Common myeloid progenitor, CD34-positive (primary cell): ENCODE data around the gene PSMD6.

Experiments
- CTCF ChIA-PET: fragments of 350-600 bp; sonication (Branson Sonifier 250); formaldehyde crosslinking; loops from one replicate; lab custom pipeline; 2021; ENCODE audit warnings: antibody characterized with exemption; lab: Charles Lee
- POLR2A ChIA-PET: fragments of 350-600 bp; sonication (Branson Sonifier 250); formaldehyde crosslinking; loops from one replicate; lab custom pipeline; 2021; ENCODE audit warnings: antibody characterized with exemption; lab: Charles Lee
- DNase-seq, 3 donors: peaks; one replicate each; pipeline versions ENCODE4 v3.0.0 to v3.0.0-alpha.2; 2013
- H3K27ac ChIP-seq, 2 experiments: 1 replicate in 1 of 2; 2 replicates in 1 of 2; pipeline ENCODE4 v1.7.0; 2013; ENCODE audit warnings: inconsistent platforms in 2 of 2, low read length in 2 of 2, mild to moderate bottlenecking in 2 of 2, low read depth in 1 of 2, moderate library complexity in 1 of 2; ENCODE audit not compliant: severe bottlenecking in 2 of 2, insufficient read depth in 1 of 2, poor library complexity in 1 of 2
- H3K27me3 ChIP-seq, 5 experiments: replicated peaks in 2 of 5; 1 replicate in 3 of 5; 2 replicates in 2 of 5; pipeline versions ENCODE4 v1.6.1 to v1.7.0; 2013; ENCODE audit warnings: low read length in 4 of 5, mild to moderate bottlenecking in 2 of 5, moderate library complexity in 2 of 5, inconsistent platforms in 1 of 5; ENCODE audit not compliant: insufficient read depth in 5 of 5, control insufficient read depth in 4 of 5
- H3K36me3 ChIP-seq, 4 experiments: 1 replicate in 2 of 4; 2 replicates in 2 of 4; pipeline versions ENCODE4 v1.6.1 to v1.7.0; 2013; ENCODE audit warnings: low read length in 3 of 4, control low read depth in 1 of 4, mild to moderate bottlenecking in 1 of 4; ENCODE audit not compliant: control insufficient read depth in 4 of 4, insufficient read depth in 4 of 4
- H3K4me1 ChIP-seq, 4 experiments: 1 replicate in 3 of 4; 2 replicates in 1 of 4; pipeline versions ENCODE4 v1.6.1 to v1.7.1; 2013; ENCODE audit warnings: low read length in 3 of 4, mild to moderate bottlenecking in 3 of 4, control low read depth in 1 of 4, inconsistent platforms in 1 of 4, moderate library complexity in 1 of 4; ENCODE audit not compliant: control insufficient read depth in 4 of 4, insufficient read depth in 4 of 4; ENCODE audit errors: control extremely low read depth in 1 of 4
- H3K4me3 ChIP-seq, 7 experiments: 1 replicate in 4 of 7; 2 replicates in 3 of 7; pipeline versions ENCODE4 v1.5.1 to v1.7.0; 2013; ENCODE audit warnings: mild to moderate bottlenecking in 7 of 7, low read length in 6 of 7, moderate library complexity in 6 of 7, inconsistent platforms in 2 of 7, low read depth in 2 of 7, control low read depth in 1 of 7; ENCODE audit not compliant: insufficient read depth in 4 of 7, control insufficient read depth in 1 of 7; ENCODE audit errors: extremely low read depth in 1 of 7
- H3K9me3 ChIP-seq, 5 experiments: 1 replicate in 4 of 5; 2 replicates in 1 of 5; pipeline versions ENCODE4 v1.6.1 to v1.7.1; 2013; ENCODE audit warnings: low read length in 4 of 5, mild to moderate bottlenecking in 2 of 5, inconsistent platforms in 1 of 5, low read depth in 1 of 5, moderate library complexity in 1 of 5; ENCODE audit not compliant: control insufficient read depth in 4 of 5, insufficient read depth in 2 of 5; ENCODE audit errors: control extremely low read depth in 1 of 5
- WGBS: methylation state at CpG from one replicate; pipeline ENCODE4 v1.1.5; 2013; ENCODE audit not compliant: insufficient coverage; 5-methylcytosine and 5-hydroxymethylcytosine counted together

The PSMD6 gene

DNA sequence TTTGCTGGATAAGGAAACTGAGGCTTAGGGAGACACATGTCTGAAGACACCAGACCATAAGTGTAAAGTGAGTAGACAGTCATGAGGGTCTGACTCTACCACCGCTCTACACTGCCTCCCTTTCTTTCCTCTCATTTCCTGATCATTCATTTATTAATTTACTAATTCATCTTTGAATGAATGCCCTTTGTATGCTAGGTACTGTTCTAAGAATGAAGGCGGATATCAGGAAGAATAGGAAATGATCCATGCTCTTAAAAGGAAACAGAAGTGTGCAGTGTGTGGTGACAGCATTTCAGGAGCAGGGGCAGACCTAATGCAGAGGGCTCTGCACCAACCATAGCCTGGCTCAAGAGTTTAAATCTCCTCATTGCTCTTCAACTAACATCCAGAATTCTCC is 31.8 kb upstream of the PSMD6 start:
- Histone ChIP-seq H3K4me1 (no peaks in the 10 kb centered on the region), H3K27ac (no peak overlapping the region), H3K27me3 (peaks cover 0 to 4% (median 2%) of the 10 kb centered on the region in 5 experiments), H3K4me3 (no peak overlapping the region), H3K36me3 (no peaks in the 10 kb centered on the region), H3K9me3 (no peaks in the 10 kb centered on the region)
- POLR2A ChIA-PET = no interaction called here
- CTCF ChIA-PET = no interaction called here
- DNase-seq = no peak
- whole genome bisulfite sequencing = no CpG with 5 or more reads among the region's 2 CpGs

DNA sequence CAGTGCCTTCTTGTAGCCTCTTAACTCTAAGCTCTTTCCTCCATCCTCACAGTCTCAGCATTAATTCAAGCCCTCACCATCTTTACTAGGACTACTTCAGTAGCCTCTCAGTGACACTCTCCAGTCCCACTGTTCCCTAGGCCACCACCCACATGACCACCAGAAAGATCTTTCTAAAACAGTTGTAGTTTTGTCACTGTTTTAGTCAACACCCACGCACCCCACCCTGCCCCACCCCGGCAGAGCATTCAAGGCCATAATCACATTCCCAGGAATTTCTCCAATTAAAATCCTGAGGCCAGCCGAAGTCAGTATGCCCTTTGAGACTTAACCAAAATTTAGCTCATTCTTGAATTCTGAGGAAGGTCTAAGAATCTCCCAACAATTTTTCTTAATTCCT is 31.2 kb upstream of the PSMD6 start:
- H3K9me3 ChIP-seq = no peaks in the 10 kb centered on the region
- ChIA-PET CTCF (no interaction called here), POLR2A (no interaction called here)
- H3K27ac ChIP-seq = no peak overlapping the region
- H3K4me3 ChIP-seq = no peak overlapping the region
- no peaks in the 10 kb centered on the region for H3K36me3 ChIP-seq
- H3K27me3 ChIP-seq = peaks cover 0 to 4% (median 2%) of the 10 kb centered on the region in 5 experiments
- H3K4me1 ChIP-seq = no peaks in the 10 kb centered on the region
- 100% methylated on average over 1 of the region's 3 CpGs for WGBS
- DNase-seq = no peak

DNA sequence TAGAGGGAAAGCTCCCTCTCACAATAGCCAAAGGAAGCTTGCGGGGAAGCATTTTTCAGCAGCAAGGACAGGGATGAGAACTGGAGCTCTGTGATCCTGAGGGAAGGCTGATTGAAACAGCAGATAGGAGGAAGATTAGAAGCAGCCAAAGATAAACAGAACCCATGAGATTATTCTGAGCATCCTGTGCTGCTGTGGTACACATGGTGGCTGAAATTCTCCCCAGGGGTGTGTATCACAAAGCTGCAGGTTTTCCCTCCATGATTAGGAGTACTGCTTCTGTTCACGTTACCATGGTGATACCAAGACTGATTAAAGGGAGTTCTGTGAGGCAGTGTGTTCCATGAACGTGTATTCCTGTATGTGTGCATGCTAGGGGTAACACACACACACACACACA is 30.3 kb upstream of the PSMD6 start:
- DNase-seq = no peak
- Histone ChIP-seq H3K9me3 (no peaks in the 10 kb centered on the region), H3K27me3 (peaks cover 0 to 5% (median 2%) of the 10 kb centered on the region in 5 experiments), H3K27ac (no peak overlapping the region), H3K4me3 (no peak overlapping the region), H3K36me3 (no peaks in the 10 kb centered on the region), H3K4me1 (peaks cover 0 to 3% (median 0%) of the 10 kb centered on the region in 4 experiments)
- ChIA-PET POLR2A (no interaction called here), CTCF (interaction anchor here (0.9 to 1.2 kb wide), 2 partner anchors 15 to 175 kb away, joined by 3 read pairs; no protein-coding TSS in a partner anchor)
- 100% methylated on average over 1 of the region's 3 CpGs for WGBS

DNA sequence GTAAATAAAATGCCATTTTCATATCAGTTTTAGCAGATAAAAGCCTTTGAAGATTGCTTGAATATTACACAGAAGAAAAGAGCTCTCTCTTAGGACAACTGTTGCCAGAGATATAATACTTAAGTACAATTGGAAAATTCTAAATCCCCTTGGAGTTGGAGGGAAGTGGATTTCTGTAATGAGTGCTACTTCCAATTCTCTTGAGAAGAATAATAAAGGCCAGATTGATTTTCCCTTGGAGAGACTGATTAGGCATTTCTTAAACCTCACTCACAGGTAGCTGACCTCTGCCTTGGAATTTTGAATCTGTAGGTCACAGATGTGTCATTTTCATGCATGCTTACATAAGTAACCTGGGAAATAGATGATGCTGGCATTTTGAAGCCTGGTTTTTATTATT is 29.8 kb upstream of the PSMD6 start:
- H3K27ac ChIP-seq = no peak overlapping the region
- DNase-seq = no peak
- H3K36me3 ChIP-seq = no peaks in the 10 kb centered on the region
- POLR2A ChIA-PET = no interaction called here
- H3K4me1 ChIP-seq = peaks cover 0 to 5% (median 0%) of the 10 kb centered on the region in 4 experiments
- CTCF ChIA-PET = interaction anchor here (0.9 to 1.2 kb wide), 2 partner anchors 15 to 175 kb away, joined by 3 read pairs; no protein-coding TSS in a partner anchor
- no peaks in the 10 kb centered on the region for H3K9me3 ChIP-seq
- H3K27me3 ChIP-seq = peaks cover 0 to 5% (median 2%) of the 10 kb centered on the region in 5 experiments
- H3K4me3 ChIP-seq = no peak overlapping the region

DNA sequence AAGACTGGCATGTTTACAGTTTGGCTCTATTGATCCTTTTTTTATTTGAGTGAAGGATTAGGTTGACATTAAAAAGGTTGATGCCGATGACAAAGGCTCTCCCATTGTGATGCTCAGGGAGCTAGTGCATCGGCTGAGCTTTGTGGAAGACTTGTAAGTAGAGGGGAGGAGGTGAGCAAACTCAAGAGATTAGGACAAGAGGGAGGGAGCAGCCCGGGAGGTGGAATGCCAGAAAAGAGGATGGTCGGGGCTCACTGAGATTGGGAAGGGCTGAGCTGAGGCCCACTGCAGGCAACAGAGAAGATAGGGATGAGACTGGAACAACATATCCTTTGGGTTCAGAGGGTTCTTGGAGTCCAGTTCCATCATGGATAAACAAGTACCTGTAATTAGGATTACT is 26.5 kb upstream of the PSMD6 start:
- POLR2A ChIA-PET = no interaction called here
- Histone ChIP-seq H3K4me3 (no peak overlapping the region), H3K27me3 (peaks cover 2 to 25% (median 12%) of the 10 kb centered on the region in 5 experiments), H3K36me3 (no peaks in the 10 kb centered on the region), H3K27ac (no peak overlapping the region), H3K4me1 (peaks cover 0 to 5% (median 0%) of the 10 kb centered on the region in 4 experiments), H3K9me3 (no peaks in the 10 kb centered on the region)
- no peak for DNase-seq
- CTCF ChIA-PET = interaction anchor here (0.9 kb wide), 2 partner anchors 9 to 17 kb away, joined by 3 read pairs; no protein-coding TSS in a partner anchor
- WGBS = 100% methylated on average over 1 of the region's 4 CpGs

DNA sequence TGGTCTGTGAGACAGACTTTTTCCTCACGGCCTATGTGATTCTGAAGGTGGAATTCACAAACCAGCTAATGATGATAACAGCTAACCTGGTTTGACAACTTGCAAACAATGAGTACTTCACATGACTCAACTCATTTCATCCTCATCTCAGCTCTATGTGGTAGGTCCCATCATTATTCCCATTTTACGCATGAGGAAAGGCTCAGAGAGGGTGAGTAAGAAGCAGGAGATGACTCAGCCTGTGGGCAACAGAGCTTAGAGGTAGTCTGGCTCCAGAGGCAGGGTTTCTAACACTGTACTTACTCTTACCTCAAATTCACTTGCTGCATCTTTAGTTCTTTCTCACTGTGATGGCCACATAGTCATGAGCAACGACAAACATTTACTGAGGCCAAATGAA is 25.8 kb upstream of the PSMD6 start:
- POLR2A ChIA-PET = no interaction called here
- peaks cover 2 to 25% (median 12%) of the 10 kb centered on the region in 5 experiments for H3K27me3 ChIP-seq
- DNase-seq = no peak
- no peak overlapping the region for H3K27ac ChIP-seq
- H3K36me3 ChIP-seq = no peaks in the 10 kb centered on the region
- peaks cover 0 to 5% (median 0%) of the 10 kb centered on the region in 4 experiments for H3K4me1 ChIP-seq
- no peak overlapping the region for H3K4me3 ChIP-seq
- no peaks in the 10 kb centered on the region for H3K9me3 ChIP-seq
- CTCF ChIA-PET = interaction anchor here (0.9 kb wide), 2 partner anchors 9 to 17 kb away, joined by 3 read pairs; no protein-coding TSS in a partner anchor
- WGBS = 40% methylated on average over 2 of the region's 3 CpGs

DNA sequence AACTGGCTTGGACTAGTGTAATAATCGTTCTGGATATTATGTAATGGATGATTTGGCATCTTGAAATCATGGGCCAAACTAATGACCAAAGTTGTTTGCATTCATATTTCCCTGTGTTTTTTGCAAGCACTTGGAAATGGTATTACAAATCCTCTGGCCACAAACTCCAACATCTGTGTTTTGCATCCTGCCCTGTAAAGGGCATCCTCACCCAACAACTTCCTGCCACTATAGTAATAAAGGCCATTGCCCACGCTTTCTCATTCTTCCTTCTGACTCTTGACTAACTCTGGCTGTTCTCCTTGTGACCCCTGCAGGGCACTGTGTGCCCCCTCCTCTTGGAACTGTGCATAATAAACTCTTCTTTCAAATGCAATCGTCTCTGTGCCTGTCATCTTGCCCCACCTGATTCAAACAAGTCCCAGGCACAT is 25.4 kb upstream of the PSMD6 start:
- WGBS = 13% methylated on average over 3 of the region's 3 CpGs
- ChIA-PET POLR2A (no interaction called here), CTCF (interaction anchor here (0.9 kb wide), 1 partner anchor 8 kb away, joined by 3 read pairs; no protein-coding TSS in a partner anchor)

More for the DNA sequence above, 25.4 kb upstream of the PSMD6 start:
- peak; percentile 16 to 81 (median 74) for DNase-seq
- peaks cover 0 to 5% (median 0%) of the 10 kb centered on the region in 4 experiments for H3K4me1 ChIP-seq
- H3K36me3 ChIP-seq = no peaks in the 10 kb centered on the region
- H3K27me3 ChIP-seq = peaks cover 2 to 25% (median 12%) of the 10 kb centered on the region in 5 experiments
- no peaks in the 10 kb centered on the region for H3K9me3 ChIP-seq
- no peak overlapping the region for H3K4me3 ChIP-seq
- no peak overlapping the region for H3K27ac ChIP-seq
